ENCODE data around the gene BCL2.

GRCh38 chr18:63160172-63160995, 159.2 kb downstream of the BCL2 start:
- TF ChIP-seq, protein P1, sequence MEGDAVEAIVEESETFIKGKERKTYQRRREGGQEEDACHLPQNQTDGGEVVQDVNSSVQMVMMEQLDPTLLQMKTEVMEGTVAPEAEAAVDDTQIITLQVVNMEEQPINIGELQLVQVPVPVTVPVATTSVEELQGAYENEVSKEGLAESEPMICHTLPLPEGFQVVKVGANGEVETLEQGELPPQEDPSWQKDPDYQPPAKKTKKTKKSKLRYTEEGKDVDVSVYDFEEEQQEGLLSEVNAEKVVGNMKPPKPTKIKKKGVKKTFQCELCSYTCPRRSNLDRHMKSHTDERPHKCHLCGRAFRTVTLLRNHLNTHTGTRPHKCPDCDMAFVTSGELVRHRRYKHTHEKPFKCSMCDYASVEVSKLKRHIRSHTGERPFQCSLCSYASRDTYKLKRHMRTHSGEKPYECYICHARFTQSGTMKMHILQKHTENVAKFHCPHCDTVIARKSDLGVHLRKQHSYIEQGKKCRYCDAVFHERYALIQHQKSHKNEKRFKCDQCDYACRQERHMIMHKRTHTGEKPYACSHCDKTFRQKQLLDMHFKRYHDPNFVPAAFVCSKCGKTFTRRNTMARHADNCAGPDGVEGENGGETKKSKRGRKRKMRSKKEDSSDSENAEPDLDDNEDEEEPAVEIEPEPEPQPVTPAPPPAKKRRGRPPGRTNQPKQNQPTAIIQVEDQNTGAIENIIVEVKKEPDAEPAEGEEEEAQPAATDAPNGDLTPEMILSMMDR (conservative IDR thresholded peaks at IDR 0.05; ENCODE audit: low read depth, low read length): no peak
- no peak for TF ChIP-seq EZH2 (IDR thresholded peaks at IDR 0.05; ENCODE audit: low read length, unreplicated experiment)
- no peak for TF ChIP-seq EZH2phosphoT487 (IDR thresholded peaks at IDR 0.05; ENCODE audit: borderline replicate concordance, low read length)
